ENCODE results near the gene CHPF2.

Gene CHPF2

DNA sequence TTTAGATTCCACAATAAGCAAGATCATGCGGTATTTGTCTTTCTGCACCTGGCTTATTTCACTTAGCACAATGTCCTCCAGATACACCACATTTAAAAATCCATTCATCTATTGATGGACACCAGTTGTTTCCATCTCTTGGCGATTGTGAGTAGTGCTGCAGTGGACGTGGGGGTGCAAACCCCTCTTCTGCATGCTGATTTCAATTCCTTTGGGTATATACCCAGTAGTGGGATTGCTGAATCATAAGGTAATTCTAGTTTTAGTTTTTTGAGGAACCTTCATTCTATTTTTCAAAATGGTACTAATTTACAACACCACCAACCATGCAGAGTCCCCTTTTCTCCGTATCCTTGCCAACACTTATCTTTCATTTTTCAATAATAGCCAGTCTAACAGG lies 43.2 kb upstream of the CHPF2 start:
- H3K4me3 ChIP-seq (ENCODE audit: low read depth, low read length), result no peak overlapping the region
- no peak for DNase-seq (ENCODE audit: low read depth)
- TF ChIP-seq, protein P1, sequence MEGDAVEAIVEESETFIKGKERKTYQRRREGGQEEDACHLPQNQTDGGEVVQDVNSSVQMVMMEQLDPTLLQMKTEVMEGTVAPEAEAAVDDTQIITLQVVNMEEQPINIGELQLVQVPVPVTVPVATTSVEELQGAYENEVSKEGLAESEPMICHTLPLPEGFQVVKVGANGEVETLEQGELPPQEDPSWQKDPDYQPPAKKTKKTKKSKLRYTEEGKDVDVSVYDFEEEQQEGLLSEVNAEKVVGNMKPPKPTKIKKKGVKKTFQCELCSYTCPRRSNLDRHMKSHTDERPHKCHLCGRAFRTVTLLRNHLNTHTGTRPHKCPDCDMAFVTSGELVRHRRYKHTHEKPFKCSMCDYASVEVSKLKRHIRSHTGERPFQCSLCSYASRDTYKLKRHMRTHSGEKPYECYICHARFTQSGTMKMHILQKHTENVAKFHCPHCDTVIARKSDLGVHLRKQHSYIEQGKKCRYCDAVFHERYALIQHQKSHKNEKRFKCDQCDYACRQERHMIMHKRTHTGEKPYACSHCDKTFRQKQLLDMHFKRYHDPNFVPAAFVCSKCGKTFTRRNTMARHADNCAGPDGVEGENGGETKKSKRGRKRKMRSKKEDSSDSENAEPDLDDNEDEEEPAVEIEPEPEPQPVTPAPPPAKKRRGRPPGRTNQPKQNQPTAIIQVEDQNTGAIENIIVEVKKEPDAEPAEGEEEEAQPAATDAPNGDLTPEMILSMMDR (IDR thresholded peaks at IDR 0.05; ENCODE audit: low read depth, low read length, missing control alignments), result no peak

DNA sequence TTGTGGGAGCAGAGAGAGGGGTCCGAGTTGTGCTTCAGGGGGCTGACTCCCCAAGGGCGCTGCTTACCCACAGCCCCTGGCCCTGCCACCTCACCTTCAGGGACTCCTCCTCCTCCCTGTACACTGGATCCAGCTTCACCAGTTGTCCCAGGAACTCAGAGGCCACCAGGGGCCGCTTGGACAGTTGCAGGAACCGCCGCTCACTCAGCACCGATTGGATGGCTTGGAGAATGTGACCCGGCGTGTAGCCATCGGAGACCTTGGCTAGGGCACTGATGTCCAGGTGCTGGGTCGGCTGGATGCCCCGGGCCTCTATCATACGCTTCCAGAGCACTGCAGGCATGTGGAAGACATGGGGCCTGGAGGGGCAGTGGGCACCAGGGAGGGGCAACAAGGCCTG lies 40.7 kb upstream of the CHPF2 start:
- TF ChIP-seq, protein P1 (IDR thresholded peaks at IDR 0.05; ENCODE audit: low read depth, low read length, missing control alignments), result no peak
- no peak overlapping the region for H3K4me3 ChIP-seq (ENCODE audit: low read depth, low read length)
- DNase-seq (ENCODE audit: low read depth), result no peak

DNA sequence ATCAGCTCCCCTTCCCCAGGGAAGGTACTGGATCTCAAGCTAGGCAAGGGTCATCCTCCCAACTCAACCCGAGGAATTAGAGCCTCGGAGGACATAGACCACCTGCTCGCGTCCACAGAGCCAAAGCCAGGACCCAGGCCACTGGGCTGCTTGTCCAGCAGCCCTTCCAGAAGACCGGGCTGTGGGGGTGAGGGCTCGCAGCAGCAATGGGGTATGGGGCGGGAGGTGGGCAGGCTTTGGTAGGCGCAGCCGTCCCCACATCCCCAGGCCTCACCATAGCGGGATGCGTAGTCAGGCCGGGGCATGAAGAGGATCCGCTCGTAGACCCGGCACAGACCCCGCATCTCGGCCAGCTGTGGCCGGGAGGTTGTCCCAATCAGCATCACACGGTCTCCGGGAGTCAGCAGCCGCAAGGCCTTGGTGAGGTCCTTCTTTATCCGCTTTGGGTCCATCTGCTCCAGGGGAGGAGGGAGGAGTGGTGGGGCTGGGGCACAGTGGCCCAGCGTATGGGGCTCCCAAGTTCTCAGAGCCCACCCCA lies 40.2 kb upstream of the CHPF2 start:
- TF ChIP-seq, protein P1 (IDR thresholded peaks at IDR 0.05; ENCODE audit: low read depth, low read length, missing control alignments), result no peak
- H3K4me3 ChIP-seq (ENCODE audit: low read depth, low read length), result no peak overlapping the region
- no peak for DNase-seq (ENCODE audit: low read depth)

DNA sequence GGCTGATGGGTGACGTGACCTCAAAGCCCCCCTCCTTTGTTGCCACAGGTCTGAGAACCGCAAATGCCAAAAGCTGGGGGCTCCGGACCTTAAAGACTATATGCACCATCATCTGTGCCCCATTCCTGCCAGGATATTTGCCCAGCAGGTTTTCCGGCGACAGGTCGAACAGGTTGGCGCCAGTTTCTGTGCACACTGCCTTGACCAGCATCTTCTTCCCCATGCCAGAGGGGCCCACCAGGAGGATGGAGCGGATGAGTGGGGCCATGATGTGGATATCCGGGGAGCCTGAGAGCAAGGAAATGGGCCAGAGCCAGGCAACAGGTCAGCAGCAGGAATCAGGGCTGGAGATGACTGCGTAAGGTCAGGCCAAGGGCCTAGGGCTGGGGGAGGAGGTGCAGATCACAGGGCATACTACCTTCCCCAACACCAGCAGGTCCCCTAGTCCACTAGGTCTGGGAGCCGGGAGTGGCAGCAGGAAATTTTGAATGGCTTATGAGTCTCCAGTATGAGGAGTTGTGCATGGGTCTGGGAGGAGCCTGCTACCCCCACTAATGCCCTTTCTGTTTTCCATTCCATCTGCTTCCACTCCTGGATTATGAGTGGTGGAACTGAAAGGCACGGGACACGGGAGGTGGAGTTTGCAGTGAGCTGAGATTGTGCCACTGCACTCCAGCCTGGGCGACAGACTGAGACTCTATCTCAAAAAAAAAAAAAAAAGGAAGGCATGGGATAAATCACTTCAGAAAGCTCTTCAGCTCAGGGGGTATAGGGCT lies 38.9 kb upstream of the CHPF2 start:
- TF ChIP-seq, protein P1 (IDR thresholded peaks at IDR 0.05; ENCODE audit: low read depth, low read length, missing control alignments), result no peak
- no peak for DNase-seq (ENCODE audit: low read depth)

DNA sequence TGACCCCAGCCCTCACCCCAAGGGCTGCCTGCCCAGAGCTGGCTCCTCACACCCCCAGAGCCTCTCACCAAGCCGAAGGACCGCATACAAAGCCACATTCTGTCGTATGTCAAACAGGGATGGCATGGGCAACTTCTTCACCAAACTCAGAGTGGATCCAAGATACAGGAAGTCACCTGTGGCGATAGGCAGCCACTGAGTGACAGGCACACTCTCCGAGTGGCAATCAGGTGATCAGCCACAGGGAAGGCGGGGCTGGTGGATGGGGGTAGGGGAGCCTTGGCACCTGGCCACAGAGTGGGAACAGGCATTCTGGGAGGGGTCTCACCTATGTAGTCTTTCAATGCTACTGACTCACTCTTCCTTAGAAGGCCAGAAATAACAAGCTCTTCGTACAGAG lies 38.1 kb upstream of the CHPF2 start:
- TF ChIP-seq, protein P1 (IDR thresholded peaks at IDR 0.05; ENCODE audit: low read depth, low read length, missing control alignments), result no peak
- no peak for DNase-seq (ENCODE audit: low read depth)
- H3K4me3 ChIP-seq (ENCODE audit: low read depth, low read length), result no peak overlapping the region

More for the DNA sequence above, 38.9 kb upstream of the CHPF2 start:
- no peak overlapping the region for H3K4me3 ChIP-seq (ENCODE audit: low read depth, low read length)

DNA sequence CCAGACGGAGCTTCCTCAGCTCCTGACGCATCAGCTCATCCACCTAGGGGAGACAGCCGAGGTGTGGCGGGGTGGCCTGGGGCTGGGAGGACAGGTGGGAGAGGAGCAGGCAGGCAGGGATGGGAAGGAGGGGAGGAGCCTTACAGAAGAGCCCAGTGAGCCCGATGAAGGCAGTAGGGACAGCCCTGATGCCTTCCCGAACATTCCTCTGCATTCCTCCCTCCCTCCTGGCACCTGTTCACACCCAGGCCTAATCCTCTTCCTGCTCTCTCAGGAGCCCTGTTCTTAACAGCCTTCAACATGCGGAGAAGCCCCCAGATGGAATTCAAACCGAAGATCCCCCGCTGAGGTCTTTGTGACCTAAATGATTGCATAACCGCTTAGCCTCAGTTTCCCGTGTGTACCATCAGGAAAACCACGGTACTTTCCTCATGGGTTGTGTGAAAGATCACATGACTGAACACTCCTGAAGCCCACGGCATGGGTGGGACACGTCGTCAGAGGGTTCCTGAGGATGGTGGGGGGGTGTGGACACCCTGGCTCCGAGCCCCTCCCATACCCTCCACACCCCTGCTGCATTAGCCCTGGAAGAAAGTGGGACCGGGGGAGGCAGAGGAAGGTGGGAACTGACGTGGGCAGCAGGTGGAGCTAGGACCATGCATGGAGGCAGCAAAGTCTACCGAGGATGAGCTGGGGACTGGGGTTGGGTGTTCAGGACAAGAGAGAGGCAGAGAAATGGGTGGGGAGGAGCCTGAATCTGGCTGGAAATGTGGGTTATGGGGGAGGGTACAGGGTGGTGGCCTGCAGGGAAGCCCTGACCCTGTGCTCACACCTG lies 36.5 kb upstream of the CHPF2 start:
- no peak overlapping the region for H3K4me3 ChIP-seq (ENCODE audit: low read depth, low read length)
- TF ChIP-seq, protein P1 (IDR thresholded peaks at IDR 0.05; ENCODE audit: low read depth, low read length, missing control alignments), result no peak
- DNase-seq (ENCODE audit: low read depth), result no peak
